DMS153 treated with DMSO at 0.1 percent for 48 hours (cell line): ENCODE measurements around the gene UHRF1.
A peak's percentile ranks its signal among the peaks of the same experiment; 100 is the strongest.
"Not testable (repeated sequence)": the region's sequence is repeated elsewhere in the genome, so short reads cannot be mapped to it uniquely, and the experiment has no call there.

Source experiments
- DNase-seq: peaks from one replicate; lab custom pipeline; 2025; ENCODE audit not compliant: unreplicated experiment; lab: John Stamatoyannopoulos, UW

UHRF1 gene

DNA sequence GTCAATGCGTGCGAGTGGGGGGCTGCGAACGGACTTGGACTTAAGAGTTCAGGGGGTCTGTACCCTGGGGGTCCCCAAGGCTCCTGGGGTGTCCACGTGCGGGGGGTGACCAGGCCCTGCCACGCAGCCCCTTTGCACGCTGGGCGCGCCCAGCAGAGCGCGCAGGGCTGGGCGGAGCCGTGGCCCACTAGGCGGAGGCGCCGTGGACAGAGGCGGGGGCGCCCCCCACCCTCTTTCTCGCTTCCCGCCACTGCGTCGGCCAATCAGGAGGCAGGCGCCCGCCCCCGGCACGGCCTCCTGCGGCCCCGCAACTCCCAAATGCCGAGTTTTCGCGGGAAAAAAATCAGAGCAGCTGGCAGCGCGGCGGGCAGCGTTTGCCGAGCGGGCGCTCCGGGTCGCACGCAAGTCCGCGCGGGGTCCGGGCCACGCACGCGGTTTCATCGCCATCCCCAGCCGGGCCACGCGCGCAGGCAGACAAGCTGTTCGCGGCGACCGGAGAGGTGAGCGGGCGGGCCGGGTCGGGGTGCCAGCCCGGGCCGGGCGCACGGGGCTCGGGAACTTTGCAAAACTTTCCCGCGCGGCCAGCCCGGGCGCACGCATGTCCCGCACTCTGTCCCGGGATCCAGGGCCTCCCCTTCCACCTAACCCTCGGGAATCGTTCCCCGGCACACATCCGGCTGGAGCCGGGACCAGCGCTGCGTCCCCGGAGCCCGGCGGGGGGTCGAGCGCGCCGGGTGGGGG is at the start of gene UHRF1:
Gene UHRF1, plus strand, starts transcription at position 346 of the 741 bp plus-strand sequence. CDS start 1,385 bp downstream, outside the sequence.
- DNase-seq = peak; percentile 27

DNA sequence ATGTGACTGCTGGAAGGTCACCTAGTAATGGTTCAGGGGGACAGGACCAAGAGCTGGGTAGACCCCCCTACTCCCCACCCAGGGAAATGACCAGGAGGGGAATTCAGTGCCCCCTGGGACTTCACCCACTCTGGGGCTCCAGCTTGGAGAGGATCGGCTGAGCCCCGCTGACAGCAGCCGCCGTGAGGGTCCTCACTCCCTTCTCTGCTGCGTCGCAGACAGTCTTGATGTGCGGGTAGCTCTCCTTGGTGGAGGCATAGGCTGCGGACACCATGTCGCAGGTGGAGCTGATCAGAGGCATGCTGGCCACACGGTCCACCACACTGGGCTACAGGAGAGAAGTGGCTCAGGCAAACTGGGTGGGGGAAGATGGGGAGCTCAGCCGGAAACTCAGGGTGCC is 49.6 kb upstream of the UHRF1 start:
- DNase-seq = no peak

GRCh38 chr19:4861147-4861546 is 48.2 kb upstream of the UHRF1 start:
- DNase-seq = peak; percentile 18

GRCh38 chr19:4866595-4867424 is 42.5 kb upstream of the UHRF1 start:
- DNase-seq = no peak

DNA sequence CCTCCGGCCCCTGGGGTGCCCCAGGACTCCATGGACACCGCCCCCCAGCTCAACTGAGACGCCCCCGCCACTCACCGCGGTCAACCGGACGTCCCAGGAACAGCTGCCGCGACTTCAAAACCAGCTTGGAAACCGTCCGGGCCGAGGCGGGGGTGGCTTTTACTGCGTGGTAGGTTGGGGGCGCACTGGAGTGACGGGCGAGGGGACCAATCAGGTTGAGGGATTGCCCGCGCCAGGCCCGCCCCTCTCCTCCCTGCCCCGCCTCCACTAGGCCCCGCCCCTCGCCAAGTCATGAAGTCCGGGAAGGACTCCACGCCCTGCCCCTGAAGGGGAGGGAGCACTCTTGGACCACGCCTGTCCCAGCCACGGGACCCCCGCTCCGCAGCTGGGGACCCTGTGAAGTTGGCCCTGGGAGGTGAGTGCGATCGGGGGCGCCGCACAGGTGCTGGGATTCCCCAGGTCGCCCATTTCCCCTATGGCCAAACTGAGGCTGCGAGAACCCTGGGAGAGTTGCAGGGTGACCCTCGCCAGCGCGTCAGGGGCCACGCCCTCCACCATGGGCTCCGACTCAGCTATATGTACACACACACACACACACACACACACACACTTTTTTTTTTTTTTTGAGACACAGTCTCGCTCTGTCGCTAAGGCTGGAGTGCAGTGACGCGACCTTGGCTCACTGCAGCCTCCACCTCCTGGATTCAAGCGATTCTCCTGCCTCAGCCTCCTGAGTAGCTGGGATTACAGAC is 41.6 kb upstream of the UHRF1 start, which contains the start of gene PLIN3:
Gene PLIN3, minus strand, starts transcription at position 134 of the 752 bp plus-strand sequence. CDS start 6,273 bp downstream, outside the sequence.
- peak; percentile 35 for DNase-seq

DNA sequence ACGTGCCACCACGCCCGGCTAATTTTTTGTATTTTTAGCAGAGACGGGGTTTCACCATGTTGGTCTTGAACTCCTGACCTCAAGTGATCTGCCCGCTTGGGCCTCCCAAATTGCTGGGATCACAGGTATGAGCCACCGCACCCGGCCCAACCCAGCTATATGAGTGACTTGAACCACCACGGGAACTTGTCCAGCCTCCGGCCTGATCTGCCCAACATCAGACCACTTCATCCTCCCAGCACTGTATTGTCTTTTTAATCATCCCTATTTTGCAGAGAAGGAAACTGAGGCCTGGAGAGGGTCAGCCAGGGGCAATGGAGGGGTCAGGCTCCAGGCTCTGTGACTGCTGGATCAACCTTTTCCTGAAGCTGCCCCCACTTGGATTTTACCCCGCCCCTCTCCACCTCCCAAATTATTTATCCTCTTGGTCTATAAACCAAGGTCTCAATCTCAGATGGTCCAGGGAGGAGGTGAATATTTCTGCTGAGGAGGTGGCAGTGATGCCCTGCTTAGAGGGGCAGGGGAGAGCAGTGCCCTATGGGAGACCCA is 40.9 kb upstream of the UHRF1 start:
- no peak for DNase-seq

DNA sequence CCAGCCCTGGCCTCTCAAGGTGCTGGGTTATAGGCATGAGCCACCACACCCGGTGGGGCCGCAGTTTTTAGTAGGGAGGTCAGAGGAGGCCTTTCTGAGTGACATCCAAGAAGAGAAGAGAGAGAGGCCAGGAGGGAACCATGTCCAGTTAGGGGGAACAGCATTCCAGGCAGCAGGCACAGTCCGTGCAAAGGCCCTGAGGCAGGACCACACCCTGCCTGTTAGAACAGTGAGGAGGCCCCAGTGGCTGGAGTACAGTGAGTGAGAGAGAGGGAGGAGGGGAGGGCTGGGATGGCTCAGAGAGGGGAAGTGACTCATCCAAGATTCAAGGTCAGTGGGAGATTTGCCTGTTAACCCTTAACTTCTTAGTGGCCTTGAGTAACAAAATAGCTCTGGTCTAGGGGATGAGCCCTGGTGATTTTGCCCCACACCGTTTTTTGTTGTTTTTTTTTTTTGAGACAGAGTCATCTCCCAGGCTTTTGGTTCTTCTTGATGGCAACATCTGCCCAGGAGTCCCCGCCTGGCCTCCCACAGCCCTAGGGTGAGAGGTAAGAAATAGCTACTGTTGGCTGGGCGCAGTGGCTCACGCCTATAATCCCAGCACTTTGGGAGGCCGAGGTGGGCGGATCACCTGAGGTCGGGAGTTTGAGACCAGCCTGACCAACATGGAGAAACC is 39.1 kb upstream of the UHRF1 start:
- DNase-seq = no peak

DNA sequence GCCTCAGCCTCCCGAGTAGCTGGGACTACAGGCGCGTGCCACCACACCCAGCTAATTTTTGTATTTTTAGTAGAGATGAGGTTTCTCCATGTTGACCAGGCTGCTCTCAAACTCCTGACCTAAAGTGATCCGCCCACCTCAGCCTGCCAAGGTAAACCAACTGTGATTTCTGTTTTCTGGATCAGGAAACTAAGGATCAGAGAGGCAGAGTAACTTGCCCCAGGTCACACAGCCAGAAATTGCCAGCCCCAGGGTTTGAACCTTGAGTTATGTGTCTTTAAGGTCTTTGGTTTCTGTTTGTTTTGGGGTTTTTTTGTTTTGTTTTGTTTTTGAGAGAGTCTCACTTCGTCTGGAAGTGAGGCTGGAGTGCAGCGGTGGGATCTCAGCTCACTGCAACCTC is 37.6 kb upstream of the UHRF1 start:
- DNase-seq = no peak

DNA sequence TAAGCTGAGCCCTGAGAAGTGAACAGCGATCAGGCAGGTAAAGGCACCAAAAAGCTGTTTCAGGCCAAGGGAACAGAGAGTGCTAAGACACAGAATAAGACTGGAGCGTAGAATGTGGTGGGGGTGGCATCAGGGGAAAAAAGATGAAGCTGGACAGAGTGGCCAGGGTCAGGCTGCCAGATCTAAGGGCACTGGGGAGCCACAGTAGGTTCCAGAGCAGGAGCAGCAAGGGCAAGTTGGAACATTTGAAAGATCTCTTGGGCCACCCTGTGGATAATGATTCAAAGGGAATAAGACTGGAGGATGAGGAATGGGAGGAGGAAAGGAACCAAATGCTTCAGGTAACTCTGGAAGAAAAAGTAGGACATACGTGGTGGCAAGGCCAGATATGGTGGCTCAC is 35.4 kb upstream of the UHRF1 start:
- DNase-seq = no peak

DNA sequence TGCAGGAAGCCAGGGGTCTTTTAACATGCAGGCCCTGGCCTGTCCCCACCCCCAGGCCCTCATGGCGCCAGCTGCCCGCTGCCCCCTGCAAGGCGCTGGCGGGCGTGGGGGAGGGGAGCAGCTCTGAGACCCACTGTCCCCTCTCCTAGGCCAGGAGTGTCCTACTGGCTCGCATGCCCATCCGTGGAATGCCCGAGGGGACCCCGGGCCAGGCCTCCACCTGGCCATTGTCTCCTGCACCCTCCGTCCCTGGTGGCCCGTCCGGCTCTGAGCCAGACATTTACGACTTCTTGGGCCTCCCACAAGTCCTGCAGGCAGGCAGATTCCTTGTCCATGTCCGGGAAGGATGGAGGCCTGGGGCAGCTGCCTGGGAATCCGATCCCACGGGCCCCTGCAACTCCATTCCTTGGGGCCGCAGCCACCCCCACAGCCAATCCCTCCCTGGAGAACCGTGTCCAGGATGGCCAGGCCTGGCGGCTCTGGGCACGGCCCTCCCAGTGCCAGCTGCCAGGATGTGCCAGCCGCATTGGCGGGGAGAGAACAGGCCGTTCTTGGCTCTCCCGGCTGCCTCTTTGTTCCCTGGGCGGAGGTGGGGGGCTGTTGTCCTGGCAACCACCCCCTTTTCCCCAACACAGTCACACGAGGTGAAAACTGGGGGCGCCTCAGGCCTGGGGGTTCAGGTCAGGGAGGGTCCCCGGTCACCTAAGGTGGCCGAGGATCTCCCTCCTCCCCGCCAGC is 31.4 kb upstream of the UHRF1 start:
- DNase-seq = no peak

DNA sequence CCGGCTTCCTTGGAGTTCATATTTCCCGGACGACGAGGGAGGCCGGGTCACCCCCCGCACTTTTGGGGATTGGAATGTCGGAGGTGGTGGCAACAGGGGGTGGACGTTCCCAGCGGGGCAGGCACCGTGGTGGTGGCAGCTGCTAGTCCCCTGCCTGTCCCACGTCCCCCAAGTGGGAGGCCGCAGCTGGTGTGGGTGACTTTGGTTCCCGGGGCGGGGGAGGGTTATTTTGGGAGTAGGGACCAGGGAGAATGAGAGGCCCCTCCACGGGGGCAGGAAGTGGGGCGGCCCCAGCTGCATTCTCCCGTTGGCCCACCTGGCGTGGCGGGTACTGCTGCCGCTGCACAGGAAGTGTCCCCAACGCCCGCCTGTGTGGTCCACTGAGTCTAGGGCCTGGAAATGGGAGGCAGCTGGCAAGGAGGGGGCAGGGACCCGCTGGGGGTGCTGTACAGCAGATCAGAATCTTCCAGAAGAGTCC is 30.8 kb upstream of the UHRF1 start:
- DNase-seq = no peak

- no peak for DNase-seq
Observed at GRCh38 chr19:4879041-4879440, 30.3 kb upstream of the UHRF1 start.

- DNase-seq = not testable (repeated sequence)
Observed at GRCh38 chr19:4882874-4883273, 26.4 kb upstream of the UHRF1 start.

GRCh38 chr19:4884993-4885392 is 24.3 kb upstream of the UHRF1 start:
- DNase-seq = not testable (repeated sequence)

DNA sequence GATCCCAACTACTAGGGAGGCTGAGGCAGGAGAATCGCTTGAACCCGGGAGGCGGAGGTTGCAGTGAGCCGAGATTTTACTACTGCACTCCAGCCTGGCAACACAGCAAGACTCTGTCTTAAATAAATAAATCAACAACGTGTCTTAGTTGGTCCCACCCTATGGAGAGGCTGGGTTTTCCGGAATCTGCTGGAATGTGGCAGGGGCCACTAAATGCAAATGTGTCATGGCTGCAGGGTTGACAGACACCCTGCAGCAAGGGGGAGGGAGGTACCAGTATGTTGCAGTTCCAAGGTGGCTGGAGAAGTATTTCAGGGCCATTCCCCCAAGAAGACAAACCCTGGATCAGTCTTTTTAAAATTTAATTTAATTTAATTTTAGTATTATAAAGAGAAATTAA is 21.5 kb upstream of the UHRF1 start:
- not testable (repeated sequence) for DNase-seq

DNA sequence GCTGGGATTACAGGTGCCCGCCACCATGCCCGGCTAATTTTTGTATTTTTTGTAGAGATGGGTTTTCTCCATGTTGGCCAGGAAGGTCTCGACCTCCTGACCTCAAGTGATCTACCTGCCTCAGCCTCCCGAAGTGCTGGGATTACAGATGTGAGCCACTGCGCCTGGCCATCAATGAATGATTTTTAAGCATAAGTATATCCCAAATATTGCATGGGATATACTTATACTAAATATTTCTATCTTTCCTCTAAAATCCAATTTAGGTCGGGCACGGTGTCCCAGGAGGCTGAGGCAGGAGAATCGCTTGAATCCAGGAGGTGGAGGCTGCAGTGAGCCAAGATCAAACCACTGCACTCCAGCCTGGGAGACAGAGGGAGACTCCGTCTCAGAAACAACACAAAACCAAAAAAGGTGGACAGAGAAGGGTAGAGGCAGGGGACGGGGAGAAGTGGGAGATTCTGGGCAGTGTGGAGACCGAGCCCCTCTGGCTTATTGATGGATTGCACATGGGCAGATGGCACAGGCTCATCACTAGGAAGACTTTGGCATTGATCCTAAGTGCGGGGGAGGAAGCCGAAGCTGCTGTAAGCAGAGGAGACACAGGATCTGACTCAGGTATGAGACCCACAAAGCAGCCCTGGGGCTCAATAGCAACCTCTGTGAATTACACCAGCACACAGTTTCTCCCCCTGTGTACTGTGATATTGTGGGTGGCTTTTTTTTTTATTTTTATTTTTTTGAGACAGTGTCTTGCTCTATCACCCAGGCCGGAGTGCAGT is 20.1 kb upstream of the UHRF1 start:
- DNase-seq = no peak

GRCh38 chr19:4891066-4891465 is 18.2 kb upstream of the UHRF1 start:
- no peak for DNase-seq

DNA sequence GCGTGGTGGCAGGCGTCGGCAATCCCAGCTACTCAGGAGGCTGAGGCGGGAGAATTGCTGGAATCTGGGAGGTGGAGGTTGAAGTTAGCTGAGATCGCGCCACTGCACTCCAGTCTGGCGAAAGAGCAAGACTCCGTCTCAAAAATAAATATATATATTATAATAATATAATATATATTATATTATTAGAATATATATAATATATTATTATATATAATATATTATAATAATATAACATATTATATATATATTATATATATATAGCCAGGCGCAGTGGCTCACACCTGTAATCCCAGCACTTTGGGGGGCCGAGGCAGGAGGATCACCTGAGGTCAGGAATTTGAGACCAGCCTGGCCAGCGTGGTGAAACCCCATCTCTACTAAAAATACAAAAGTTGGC is 16.3 kb upstream of the UHRF1 start:
- DNase-seq = not testable (repeated sequence)

GRCh38 chr19:4896372-4896771 is 12.9 kb upstream of the UHRF1 start:
- DNase-seq = no peak
